Activated T-helper 1 cell treated with anti-CD3 and anti-CD28 coated beads, Interleukin-12 subunit alpha, Interleukin-12 subunit beta, Interleukin-2, Interleukin-4 antibody, amounts not matched to agents 30 ng/mL and 10 ng/mL and 1 ng/mL, durations not matched to agents 14 hours and 24 hours and 36 hours (primary cell): ENCODE results near the gene MTRFR. TPM values are rescaled to one million over a fixed set of nuclear protein-coding genes. Genes with fewer than 3 reads are reported as not detected.

Experiments used
- DNase-seq: peaks from one replicate; pipeline ENCODE4 v3.0.0; 2021; ENCODE audit warnings: low spot score
- H3K27ac Mint-ChIP-seq: one replicate; pipeline ENCODE4 v1.8.0; 2021; ENCODE audit warnings: mild to moderate bottlenecking, mixed read lengths
- H3K27me3 Mint-ChIP-seq: one replicate; pipeline ENCODE4 v1.8.0; 2022; ENCODE audit warnings: mild to moderate bottlenecking, moderate library complexity, mixed read lengths; ENCODE audit not compliant: insufficient read depth
- H3K36me3 Mint-ChIP-seq: one replicate; pipeline ENCODE4 v1.8.0; 2021; ENCODE audit warnings: low read depth, mixed read lengths
- H3K4me1 Mint-ChIP-seq: one replicate; pipeline ENCODE4 v1.8.0; 2021; ENCODE audit warnings: low read depth, mixed read lengths
- H3K4me3 Mint-ChIP-seq: one replicate; pipeline ENCODE4 v1.8.0; 2021; ENCODE audit warnings: mild to moderate bottlenecking, moderate library complexity, mixed read lengths
- H3K9me3 Mint-ChIP-seq: one replicate; pipeline ENCODE4 v1.8.0; 2021; ENCODE audit warnings: mixed read lengths
- intact Hi-C: fragments of 100-400 bp; cut with micrococcal nuclease; formaldehyde crosslinking; loops from one replicate; pipeline ENCODE4 v1.15.1; 2024
- total RNA-seq: library from RNA; stranded (reverse); gene quantifications from 2 replicates; pipeline ENCODE4 v1.2.3, GENCODE V29; 2022

MTRFR gene
- total RNA-seq, 1 donor from 2014 or later = 34.2 TPM

DNA sequence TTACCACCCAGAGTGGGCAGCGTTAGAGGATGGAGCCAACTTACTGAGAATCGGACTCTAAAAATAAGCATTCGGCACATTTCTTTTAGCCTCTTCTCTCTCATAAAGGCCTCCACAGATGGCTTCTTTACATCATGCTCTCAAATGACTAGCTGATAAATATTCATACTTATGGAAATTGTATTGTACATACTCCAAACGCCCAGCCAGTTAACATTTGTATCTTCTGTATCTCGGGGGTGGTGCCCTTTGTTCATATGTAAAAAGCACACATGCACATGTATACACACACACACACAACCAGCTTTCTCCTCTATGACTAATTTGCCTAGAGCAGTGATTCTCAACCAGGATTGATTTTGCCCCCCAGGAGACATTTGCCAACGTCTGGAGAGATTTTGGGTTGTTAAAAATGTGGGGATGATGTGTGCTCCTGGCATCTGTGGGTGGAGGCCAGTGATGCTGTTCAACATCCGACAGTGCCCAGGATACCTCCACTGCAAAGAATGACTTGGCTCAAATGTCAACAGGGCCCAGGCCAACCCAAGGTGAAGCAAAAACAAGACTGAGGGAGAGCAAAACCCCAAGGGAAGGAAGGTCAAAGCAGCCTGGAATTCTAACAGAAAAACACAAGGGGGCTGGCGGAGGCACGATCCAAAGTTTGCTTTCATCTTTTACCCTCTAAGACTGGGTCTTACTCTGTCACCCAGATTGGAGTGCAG, 53.6 kb downstream of the MTRFR start:
- Mint-ChIP-seq H3K36me3 (peaks cover 8% of the 10 kb centered on the region), H3K27ac (no peak overlapping the region), H3K27me3 (no peaks in the 10 kb centered on the region), H3K9me3 (no peaks in the 10 kb centered on the region), H3K4me3 (no peak overlapping the region), H3K4me1 (peaks cover 7% of the 10 kb centered on the region)
- intact Hi-C loops = no loop called here
- no peak for DNase-seq

GRCh38 chr12:123288751-123289346, 55.6 kb downstream of the MTRFR start:
- H3K36me3 Mint-ChIP-seq = peaks cover 14% of the 10 kb centered on the region
- no peak overlapping the region for H3K4me3 Mint-ChIP-seq
- no peak for DNase-seq
- no peaks in the 10 kb centered on the region for H3K27me3 Mint-ChIP-seq
- H3K9me3 Mint-ChIP-seq = no peaks in the 10 kb centered on the region
- H3K27ac Mint-ChIP-seq = no peak overlapping the region
- H3K4me1 Mint-ChIP-seq = peaks cover 7% of the 10 kb centered on the region
- intact Hi-C loops = no loop called here

GRCh38 chr12:123289911-123290310, 56.7 kb downstream of the MTRFR start:
- H3K36me3 Mint-ChIP-seq = peaks cover 18% of the 10 kb centered on the region
- DNase-seq = no peak
- no peaks in the 10 kb centered on the region for H3K9me3 Mint-ChIP-seq
- peaks cover 7% of the 10 kb centered on the region for H3K4me1 Mint-ChIP-seq
- H3K27me3 Mint-ChIP-seq = no peaks in the 10 kb centered on the region
- no peak overlapping the region for H3K27ac Mint-ChIP-seq
- intact Hi-C loops = no loop called here
- no peak overlapping the region for H3K4me3 Mint-ChIP-seq

DNA sequence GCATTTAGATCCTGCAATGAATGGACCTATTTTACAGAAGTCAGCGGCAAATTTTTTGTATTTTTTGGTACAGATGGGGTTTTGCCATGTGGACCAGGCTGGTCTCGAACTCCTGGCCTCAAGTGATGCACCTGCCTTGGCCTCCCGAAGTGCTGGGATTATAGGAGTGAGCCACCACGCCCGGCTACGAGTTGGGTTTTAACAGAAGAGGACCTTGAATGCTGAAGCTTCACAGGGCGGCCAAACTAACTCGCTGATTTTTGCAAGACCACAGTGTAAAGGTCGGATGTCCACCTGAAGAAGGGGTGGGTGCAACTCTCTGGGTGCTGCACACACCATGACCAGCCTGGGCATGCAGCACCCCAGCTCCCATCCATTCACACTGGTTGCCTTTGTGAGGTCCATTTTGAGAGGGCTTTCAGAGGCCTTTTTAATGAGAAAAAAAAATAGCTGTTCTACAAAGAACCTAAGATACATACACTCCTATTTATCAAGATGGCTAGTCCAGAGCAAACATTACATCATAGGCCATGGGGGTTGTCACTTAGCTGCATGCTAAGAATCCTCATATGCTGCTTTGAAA, 60.0 kb downstream of the MTRFR start:
- no peak overlapping the region for H3K27ac Mint-ChIP-seq
- intact Hi-C loops = no loop called here
- no peak overlapping the region for H3K4me3 Mint-ChIP-seq
- peaks cover 31% of the 10 kb centered on the region for H3K36me3 Mint-ChIP-seq
- H3K4me1 Mint-ChIP-seq = peaks cover 11% of the 10 kb centered on the region
- H3K9me3 Mint-ChIP-seq = no peaks in the 10 kb centered on the region
- DNase-seq = no peak
- no peaks in the 10 kb centered on the region for H3K27me3 Mint-ChIP-seq

- DNase-seq = no peak
- Mint-ChIP-seq H3K27ac (no peak overlapping the region), H3K27me3 (no peaks in the 10 kb centered on the region), H3K4me3 (no peak overlapping the region), H3K4me1 (no peaks in the 10 kb centered on the region), H3K9me3 (no peaks in the 10 kb centered on the region), H3K36me3 (peaks cover 44% of the 10 kb centered on the region)
- intact Hi-C loops = no loop called here
Measured at GRCh38 chr12:123305136-123305535, 71.9 kb downstream of the MTRFR start.

GRCh38 chr12:123306200-123306599, 73.0 kb downstream of the MTRFR start:
- H3K9me3 Mint-ChIP-seq = no peaks in the 10 kb centered on the region
- no peak overlapping the region for H3K4me3 Mint-ChIP-seq
- intact Hi-C loops = no loop called here
- no peak overlapping the region for H3K27ac Mint-ChIP-seq
- peaks cover 46% of the 10 kb centered on the region for H3K36me3 Mint-ChIP-seq
- DNase-seq = no peak
- H3K27me3 Mint-ChIP-seq = no peaks in the 10 kb centered on the region
- H3K4me1 Mint-ChIP-seq = no peaks in the 10 kb centered on the region

Other genes starting within 250 kb of the MTRFR start
- gene PITPNM2, start 82.3 kb upstream of the MTRFR start, total RNA-seq = 22.3 and 25.5 TPM in 2 replicates
- gene MPHOSPH9, start 295 bp upstream of the MTRFR start, total RNA-seq = 87.3 and 89.9 TPM in 2 replicates
- 70.8 and 72.5 TPM in 2 replicates for gene CDK2AP1, start 38.4 kb downstream of the MTRFR start, total RNA-seq
- 51.6 and 52.8 TPM in 2 replicates for gene SBNO1, start 131.4 kb downstream of the MTRFR start, total RNA-seq
- 69.1 and 70.1 TPM in 2 replicates for gene KMT5A, start 150.7 kb downstream of the MTRFR start, total RNA-seq
- 20.1 and 20.6 TPM in 2 replicates for gene RILPL2, start 203.2 kb downstream of the MTRFR start, total RNA-seq
- gene SNRNP35, start 224.7 kb downstream of the MTRFR start, total RNA-seq = 31.5 and 34.5 TPM in 2 replicates